ENCODE measurements around the gene ZEB1.

The ZEB1 gene

GRCh38 chr10:31318854-31319601, at the start of gene ZEB1:
TSS of gene ZEB1 (plus strand) at chr10:31319216. CDS start at chr10:31319235, 19 bp downstream.
- DNase-seq, result peak; percentile 81 to 86

GRCh38 chr10:31270954-31271353, 48.1 kb upstream of the ZEB1 start:
- no peak for DNase-seq

GRCh38 chr10:31272841-31273240, 46.2 kb upstream of the ZEB1 start:
- DNase-seq, result no peak

GRCh38 chr10:31273789-31274188, 45.2 kb upstream of the ZEB1 start:
- no peak for DNase-seq

DNA sequence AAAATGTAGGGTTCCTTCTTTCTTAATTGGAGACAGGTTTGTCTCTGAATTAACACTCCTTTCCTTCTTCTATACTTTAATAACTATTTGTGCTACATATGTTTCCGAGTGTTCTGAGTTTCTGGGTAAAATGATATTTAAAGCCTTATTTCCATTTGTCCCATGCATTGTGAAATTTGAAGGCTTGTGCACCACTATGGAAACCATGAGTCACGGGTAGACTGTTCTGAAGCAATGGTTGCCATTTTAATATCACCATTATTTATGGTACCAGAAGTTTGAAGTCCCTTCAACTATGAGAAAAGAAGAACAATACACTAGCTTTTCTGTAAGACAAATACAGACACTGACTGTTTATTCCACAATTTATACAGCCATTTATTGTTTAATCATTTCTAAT, 44.7 kb upstream of the ZEB1 start:
- no peak for DNase-seq

DNA sequence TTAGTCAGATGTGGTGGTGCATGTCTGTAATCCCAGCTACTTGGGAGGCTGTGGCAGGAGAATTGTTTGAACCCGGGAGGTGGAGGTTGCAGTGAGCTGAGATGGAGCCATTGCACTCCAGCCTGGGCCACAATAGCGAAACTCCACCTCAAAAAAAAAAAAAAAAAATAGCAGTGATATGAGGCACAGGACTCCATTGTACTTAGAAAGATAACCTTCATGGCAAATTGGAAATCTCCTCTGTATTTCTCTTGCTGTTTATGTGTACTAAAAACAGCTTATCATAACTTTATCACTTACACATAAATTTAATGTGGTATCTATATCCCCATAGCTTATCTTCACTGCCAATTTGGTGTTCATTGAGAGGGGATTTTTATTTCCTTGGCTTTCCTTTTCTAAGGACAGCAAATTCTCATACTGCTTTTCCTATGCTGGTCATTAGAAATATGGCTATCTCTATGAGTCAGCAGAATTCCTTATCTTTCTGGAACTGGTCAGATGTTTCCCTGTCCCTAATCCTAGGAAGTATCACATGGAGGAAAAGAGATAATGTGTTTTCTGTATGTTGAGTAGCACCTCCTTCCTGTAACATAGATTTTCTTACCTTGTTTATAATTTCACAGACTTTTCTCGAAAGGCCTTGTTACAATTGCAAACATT, 40.6 kb upstream of the ZEB1 start:
- DNase-seq, result no peak

DNA sequence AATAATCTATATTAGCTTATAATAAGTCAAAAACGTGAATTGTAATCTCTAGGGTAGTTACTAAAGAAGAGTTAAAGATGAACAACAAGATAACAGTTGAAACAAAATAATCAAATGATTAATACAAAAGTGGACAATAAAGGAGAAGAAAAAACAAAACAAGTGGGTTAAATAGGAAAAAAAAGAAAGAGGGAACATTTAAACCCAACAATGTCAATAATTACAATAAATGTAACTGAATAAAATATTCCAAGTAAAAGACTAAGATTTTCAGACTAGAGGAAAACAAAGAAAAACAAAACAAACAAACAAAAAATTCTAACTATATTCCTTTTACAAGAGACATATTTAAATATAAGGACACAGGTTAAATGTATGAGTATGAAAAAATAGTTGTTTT, 38.0 kb upstream of the ZEB1 start:
- no peak for DNase-seq

DNA sequence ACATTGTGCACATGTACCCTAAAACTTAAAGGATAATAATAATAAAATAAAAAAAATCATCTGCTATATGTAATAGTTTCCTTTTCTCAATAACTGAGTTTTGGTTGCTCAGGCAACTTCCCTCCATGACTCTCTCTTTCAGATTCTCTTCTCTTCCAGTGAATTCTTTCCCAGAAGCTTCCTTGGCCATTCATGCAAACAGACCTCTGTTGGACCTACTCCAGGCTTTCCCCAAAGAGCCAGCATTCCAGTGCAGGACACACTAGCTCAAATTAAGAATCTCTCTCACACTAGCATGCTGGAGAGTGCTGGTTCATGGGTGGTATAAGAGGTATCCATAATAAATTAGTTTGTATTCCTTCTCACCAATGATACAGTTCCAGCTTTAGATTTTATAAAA, 31.0 kb upstream of the ZEB1 start:
- no peak for DNase-seq

GRCh38 chr10:31288962-31289361, 30.1 kb upstream of the ZEB1 start:
- DNase-seq, result no peak

- no peak for DNase-seq
Measured at GRCh38 chr10:31290386-31290785, 28.6 kb upstream of the ZEB1 start.

DNA sequence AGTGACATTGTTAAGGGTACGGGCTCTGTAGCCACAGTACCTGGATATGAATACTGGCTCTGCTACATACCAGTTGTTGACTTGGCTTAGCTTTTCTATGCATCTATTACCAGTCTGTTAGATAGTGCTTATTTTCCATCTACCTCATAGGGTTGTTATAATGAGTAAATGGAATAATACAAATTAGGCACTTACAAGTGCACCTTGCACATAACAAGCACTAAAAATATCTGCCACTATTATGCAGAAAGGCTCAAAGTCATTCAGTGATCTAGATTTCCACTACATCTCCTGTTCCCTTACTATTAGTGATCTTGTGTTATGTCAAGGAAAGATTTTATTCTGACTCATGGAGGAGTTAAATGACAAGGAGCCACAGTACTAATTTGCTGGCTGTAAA, 27.9 kb upstream of the ZEB1 start:
- no peak for DNase-seq

- no peak for DNase-seq
Measured at GRCh38 chr10:31294558-31294957, 24.5 kb upstream of the ZEB1 start.

DNA sequence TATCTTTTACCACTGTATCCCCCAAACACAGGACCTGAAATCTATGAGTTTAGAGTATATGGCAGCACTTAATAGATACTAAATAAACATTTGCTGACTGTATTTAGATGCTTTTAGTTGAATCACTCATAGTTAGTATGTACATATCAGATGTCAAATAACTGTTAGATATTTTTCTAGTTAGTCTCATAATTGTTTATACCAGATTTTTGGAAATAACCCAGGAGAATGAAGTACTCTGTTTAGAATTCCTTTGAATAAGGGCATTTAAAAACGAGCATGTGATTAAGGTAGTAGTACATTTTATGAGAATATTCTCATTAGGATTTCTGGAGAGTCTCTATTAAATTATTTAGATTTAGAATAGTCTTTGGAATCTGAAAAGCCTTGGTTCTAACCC, 22.3 kb upstream of the ZEB1 start:
- no peak for DNase-seq

GRCh38 chr10:31299119-31299518, 19.9 kb upstream of the ZEB1 start:
- DNase-seq, result no peak

GRCh38 chr10:31303212-31303611, 15.8 kb upstream of the ZEB1 start:
- no peak for DNase-seq

DNA sequence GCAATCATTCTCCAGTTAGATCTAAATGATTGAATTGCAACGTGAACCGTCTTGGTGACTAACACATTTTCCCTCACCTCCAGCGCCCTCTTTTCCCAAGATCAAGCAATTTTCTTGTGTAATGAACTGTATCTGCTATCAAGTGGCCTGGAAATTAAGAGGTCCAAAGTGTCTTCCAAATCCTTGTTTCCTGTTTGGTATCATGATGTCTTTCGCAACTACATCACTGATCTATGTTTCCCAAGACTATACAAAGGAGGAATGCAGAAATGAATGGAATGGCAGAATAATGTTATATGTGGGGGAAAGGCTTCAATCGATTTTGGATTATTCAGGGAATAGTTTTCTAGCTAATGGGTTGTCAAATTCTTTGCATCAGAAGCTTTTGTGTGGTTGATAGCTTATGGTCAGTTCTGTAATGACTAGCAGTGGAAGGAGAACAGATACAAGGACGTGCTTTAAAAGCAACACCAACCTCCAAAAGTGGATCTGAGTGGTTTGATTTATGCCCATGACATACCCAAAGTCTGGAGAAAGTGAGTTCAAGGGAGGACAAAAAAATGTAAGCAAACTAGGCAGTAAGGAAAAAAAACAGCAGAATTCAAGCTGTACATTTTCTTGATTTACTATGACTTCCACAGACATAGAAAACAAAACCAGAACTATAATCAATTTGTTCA, 14.6 kb upstream of the ZEB1 start:
- no peak for DNase-seq

- DNase-seq, result no peak
Measured at GRCh38 chr10:31313396-31313795, 5.6 kb upstream of the ZEB1 start.

DNA sequence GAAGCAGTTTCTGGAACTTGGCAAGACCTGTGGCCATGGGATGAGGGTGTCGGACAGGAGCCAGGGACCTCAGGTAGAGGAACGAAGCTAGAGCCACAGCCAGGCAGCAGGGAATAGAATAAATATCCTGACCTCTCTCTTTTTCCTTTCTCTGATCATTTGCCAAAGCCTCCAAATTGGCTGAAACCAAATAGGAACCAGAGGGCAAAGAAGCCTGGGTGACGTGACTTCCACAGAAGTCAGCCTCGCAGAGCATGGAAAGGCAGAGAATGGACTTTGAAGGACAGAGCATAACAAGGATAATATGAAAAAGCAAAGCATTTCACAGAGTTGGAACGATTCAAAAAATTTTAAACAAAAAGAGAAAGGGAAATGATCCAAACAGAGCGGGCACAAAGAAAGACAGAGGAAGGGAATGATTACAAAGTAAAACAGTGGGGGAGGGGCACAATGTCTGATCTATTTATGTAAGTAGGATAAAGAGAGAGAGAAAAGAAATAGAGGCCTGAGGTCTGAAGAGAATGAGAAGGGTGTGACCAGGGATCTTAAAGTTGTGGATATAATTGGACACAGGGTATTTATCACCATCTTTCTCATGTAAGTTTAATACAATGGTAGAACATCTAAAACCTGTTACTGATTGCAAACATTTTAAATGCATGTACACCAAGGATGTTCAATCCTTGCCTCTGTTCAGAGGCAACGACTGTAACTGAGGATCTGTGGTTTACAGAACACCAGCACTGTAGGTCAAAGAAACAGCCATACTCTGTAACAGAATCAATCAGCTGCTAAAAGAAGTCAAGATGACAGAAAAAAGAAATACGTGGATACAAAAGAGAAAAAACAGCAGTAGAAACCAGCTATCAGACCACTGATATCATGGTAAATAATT, 4.5 kb upstream of the ZEB1 start:
- no peak for DNase-seq

GRCh38 chr10:31315453-31315852, 3.6 kb upstream of the ZEB1 start:
- no peak for DNase-seq

DNA sequence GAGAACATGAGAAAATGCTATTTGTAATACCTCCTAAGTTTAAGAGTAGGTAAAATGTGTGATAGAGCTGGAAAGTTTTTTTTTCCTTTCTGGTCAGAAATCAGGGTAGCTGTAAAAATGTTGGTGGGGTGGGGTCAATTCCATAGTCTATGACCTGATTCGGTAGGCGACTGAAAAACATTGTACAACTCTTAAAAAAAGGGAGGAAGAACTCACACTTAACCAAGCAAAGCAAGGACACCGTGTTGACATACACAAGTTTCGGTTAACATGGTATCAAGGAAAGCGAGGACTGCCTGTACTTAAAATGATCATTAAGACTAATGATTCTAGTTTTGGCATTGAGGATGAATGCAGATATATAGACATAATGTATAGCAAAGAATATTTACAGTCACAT, 1.8 kb upstream of the ZEB1 start:
- DNase-seq, result no peak

DNA sequence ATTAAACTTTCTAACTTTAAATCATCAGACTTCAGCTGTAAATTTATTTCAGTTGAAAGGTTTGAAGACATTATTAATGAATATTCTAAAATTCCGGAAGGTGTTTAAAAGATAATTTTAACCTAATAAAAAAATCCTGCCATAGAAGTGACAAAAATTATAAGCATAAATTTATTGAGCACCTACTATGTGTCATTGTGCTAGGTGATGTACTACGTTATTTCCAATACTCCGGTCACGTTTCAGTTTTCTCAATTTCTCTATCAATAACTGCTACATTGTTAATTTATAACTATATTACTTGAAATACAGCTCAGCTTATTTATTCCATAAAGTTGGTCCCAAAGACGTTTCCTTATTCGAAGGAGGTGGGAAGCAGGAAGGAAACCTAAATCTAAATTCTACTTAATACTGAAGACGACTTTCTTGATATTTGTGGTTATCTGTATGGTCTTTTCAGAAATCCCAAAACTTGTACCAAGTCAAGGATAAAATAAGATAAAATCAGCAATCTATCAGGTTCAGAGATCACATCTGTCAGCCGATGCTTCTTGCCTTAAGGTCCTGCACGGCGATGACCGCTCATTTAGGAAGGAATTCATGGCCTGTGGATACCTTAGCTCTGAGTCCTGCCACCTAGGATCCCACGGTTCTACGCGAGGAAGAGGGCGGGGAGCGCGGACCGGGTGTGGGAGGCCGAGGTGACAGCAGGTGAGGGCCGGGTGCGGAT, 1.2 kb upstream of the ZEB1 start:
- peak; percentile 64 to 71 for DNase-seq

DNA sequence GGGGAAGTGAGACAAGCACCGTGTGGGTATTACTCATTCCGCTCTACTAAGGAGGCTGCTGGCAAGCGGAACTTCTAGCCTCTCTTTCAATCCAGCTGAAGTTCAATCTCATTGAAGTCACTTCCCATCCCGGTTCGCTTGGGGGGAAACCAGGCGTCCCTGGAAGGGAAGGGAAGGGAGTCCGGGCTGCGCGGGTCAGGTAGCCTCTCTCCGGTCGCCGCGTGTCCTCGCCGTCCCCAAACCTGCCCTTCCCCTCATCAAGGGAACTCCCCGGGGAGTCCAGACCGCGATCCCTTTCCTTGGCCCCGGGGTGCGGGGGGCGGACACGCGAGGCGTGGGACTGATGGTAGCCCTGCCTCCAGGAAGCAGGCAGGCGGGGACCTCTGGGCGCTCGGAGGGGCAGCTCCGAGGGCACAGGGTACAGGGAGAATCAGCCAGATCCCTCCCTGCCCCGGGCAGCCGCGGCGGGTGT, 598 bp upstream of the ZEB1 start:
- no peak for DNase-seq
